ENCODE measurements around the gene HMGN4. TPM values are rescaled to one million over a fixed set of nuclear protein-coding genes. Genes with fewer than 3 reads are reported as not detected.

Gene HMGN4
- total RNA-seq, 1 experiment from 2014 or later = 29.6 TPM

DNA sequence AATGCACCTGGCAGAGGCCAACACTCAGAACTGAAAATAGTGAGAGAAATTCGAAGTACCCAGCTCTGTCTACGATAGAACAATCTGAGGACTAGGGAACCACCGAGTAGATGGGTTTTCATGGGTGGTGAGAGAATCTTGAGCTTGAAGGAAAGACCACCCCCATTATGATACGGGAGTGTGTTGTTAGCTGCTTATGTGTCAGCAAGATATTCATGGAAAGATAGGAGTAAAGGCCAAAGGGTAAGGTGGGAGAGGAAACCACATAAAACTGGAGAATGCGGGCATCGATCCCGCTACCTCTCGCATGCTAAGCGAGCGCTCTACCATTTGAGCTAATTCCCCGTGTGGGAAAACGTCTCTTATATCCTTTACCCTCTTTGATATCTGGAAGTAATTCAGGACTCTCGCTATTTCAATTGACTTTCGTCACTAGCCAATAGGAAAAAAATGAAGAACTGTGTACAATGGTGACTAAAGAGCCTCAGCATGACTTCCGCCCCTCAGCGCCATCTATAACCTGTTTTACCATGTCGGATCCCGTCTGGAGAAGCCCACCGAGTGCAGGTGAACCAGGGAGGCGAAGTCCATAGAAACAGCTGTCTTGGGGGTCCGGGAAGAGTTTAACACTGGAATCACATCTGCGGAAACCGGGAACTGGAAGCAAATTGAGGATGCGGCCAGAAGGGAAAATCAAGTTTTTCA is 33.6 kb downstream of the HMGN4 start:
- peaks cover 35% of the 10 kb centered on the region for H3K36me3 Mint-ChIP-seq (ENCODE audit: insufficient read depth, unreplicated experiment)
- no peaks in the 10 kb centered on the region for H3K9me3 Mint-ChIP-seq (ENCODE audit: unreplicated experiment)
- Histone ChIP-seq H3K4me1 (0 out of 2 replicates have a peak, but pooled peaks cover 5% of the 10 kb centered on the region), H3K36me3 (ENCODE audit: control insufficient read depth, insufficient read depth, low read length) (no peaks in the 10 kb centered on the region), H3K9me3 (no peaks in the 10 kb centered on the region), H3K27me3 (replicated peaks; ENCODE audit: control insufficient read depth, insufficient read depth, low read length) (no peaks in the 10 kb centered on the region), H3K4me3 (ENCODE audit: low read depth, low read length) (peak overlapping the region; percentile 47)
- POLR2A ChIA-PET = interaction anchor here (0.7 kb wide), 2 partner anchors 374 to 675 kb away, joined by 5 to 8 read pairs; no protein-coding TSS in a partner anchor
- H3K27ac Mint-ChIP-seq (ENCODE audit: unreplicated experiment) = peak overlapping the region; percentile 88
- intact Hi-C loops (cut with micrococcal nuclease; ENCODE audit: unreplicated experiment) = loop anchor here (1.0 kb wide), 1 partner anchor 25 kb away; the partner anchor contains the start of gene ABT1
- TF ChIP-seq, protein P1, sequence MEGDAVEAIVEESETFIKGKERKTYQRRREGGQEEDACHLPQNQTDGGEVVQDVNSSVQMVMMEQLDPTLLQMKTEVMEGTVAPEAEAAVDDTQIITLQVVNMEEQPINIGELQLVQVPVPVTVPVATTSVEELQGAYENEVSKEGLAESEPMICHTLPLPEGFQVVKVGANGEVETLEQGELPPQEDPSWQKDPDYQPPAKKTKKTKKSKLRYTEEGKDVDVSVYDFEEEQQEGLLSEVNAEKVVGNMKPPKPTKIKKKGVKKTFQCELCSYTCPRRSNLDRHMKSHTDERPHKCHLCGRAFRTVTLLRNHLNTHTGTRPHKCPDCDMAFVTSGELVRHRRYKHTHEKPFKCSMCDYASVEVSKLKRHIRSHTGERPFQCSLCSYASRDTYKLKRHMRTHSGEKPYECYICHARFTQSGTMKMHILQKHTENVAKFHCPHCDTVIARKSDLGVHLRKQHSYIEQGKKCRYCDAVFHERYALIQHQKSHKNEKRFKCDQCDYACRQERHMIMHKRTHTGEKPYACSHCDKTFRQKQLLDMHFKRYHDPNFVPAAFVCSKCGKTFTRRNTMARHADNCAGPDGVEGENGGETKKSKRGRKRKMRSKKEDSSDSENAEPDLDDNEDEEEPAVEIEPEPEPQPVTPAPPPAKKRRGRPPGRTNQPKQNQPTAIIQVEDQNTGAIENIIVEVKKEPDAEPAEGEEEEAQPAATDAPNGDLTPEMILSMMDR (IDR thresholded peaks at IDR 0.05; ENCODE audit: insufficient read depth in 1 of 2, low read depth in 1 of 2, low read length in 1 of 2, severe bottlenecking in 1 of 2, unreplicated experiment in 1 of 2) = no peak
- H3K4me1 Mint-ChIP-seq (ENCODE audit: low read depth, unreplicated experiment) = peaks cover 22% of the 10 kb centered on the region
- H3K27me3 Mint-ChIP-seq (ENCODE audit: insufficient read depth, unreplicated experiment) = peaks cover 9% of the 10 kb centered on the region
- TSS peak; percentile 98 for BruUV-seq (replicated peaks)
- CTCF ChIA-PET = interaction anchor here (0.6 to 3.4 kb wide), 7 partner anchors 15 to 1190 kb away, joined by 3 to 45 read pairs (median 6); partner anchors contain the start of gene HMGN4
- DNase-seq = peak; percentile 73 to 87
- H3K4me3 Mint-ChIP-seq (ENCODE audit: unreplicated experiment) = peak overlapping the region; percentile 80

GRCh38 chr6:26575494-26575939 is 37.4 kb downstream of the HMGN4 start:
- peaks cover 23% of the 10 kb centered on the region for H3K36me3 Mint-ChIP-seq (ENCODE audit: insufficient read depth, unreplicated experiment)
- peaks cover 5% of the 10 kb centered on the region for H3K27me3 Mint-ChIP-seq (ENCODE audit: insufficient read depth, unreplicated experiment)
- Histone ChIP-seq H3K4me1 (no peaks in the 10 kb centered on the region), H3K4me3 (ENCODE audit: low read depth, low read length) (no peak overlapping the region), H3K27me3 (replicated peaks; ENCODE audit: control insufficient read depth, insufficient read depth, low read length) (no peaks in the 10 kb centered on the region), H3K9me3 (peaks cover 8% of the 10 kb centered on the region; the same call in 1 of the 2 replicates), H3K36me3 (ENCODE audit: control insufficient read depth, insufficient read depth, low read length) (no peaks in the 10 kb centered on the region)
- POLR2A ChIA-PET = no interaction called here
- intact Hi-C loops (cut with micrococcal nuclease; ENCODE audit: unreplicated experiment) = no loop called here
- peaks cover 9% of the 10 kb centered on the region for H3K4me1 Mint-ChIP-seq (ENCODE audit: low read depth, unreplicated experiment)
- no TSS peak for BruUV-seq (replicated peaks)
- H3K4me3 Mint-ChIP-seq (ENCODE audit: unreplicated experiment) = no peak overlapping the region
- no peaks in the 10 kb centered on the region for H3K9me3 Mint-ChIP-seq (ENCODE audit: unreplicated experiment)
- no peak for DNase-seq
- CTCF ChIA-PET = interaction anchor here (2.3 kb wide), 1 partner anchor 20 kb away, joined by 6 read pairs; no protein-coding TSS in a partner anchor
- TF ChIP-seq, protein P1 (IDR thresholded peaks at IDR 0.05; ENCODE audit: insufficient read depth in 1 of 2, low read depth in 1 of 2, low read length in 1 of 2, severe bottlenecking in 1 of 2, unreplicated experiment in 1 of 2) = no peak
- no peak overlapping the region for H3K27ac Mint-ChIP-seq (ENCODE audit: unreplicated experiment)

- peaks cover 5% of the 10 kb centered on the region for H3K27me3 Mint-ChIP-seq (ENCODE audit: insufficient read depth, unreplicated experiment)
- TF ChIP-seq, protein P1 (IDR thresholded peaks at IDR 0.05; ENCODE audit: insufficient read depth in 1 of 2, low read depth in 1 of 2, low read length in 1 of 2, severe bottlenecking in 1 of 2, unreplicated experiment in 1 of 2) = no peak
- CTCF ChIA-PET = interaction anchor here (2.3 kb wide), 1 partner anchor 19 kb away, joined by 6 read pairs; no protein-coding TSS in a partner anchor
- DNase-seq = no peak
- Histone ChIP-seq H3K27me3 (replicated peaks; ENCODE audit: control insufficient read depth, insufficient read depth, low read length) (no peaks in the 10 kb centered on the region), H3K36me3 (ENCODE audit: control insufficient read depth, insufficient read depth, low read length) (no peaks in the 10 kb centered on the region), H3K4me1 (no peaks in the 10 kb centered on the region), H3K4me3 (ENCODE audit: low read depth, low read length) (no peak overlapping the region), H3K9me3 (peaks cover 8% of the 10 kb centered on the region; the same call in 1 of the 2 replicates)
- H3K4me1 Mint-ChIP-seq (ENCODE audit: low read depth, unreplicated experiment) = peaks cover 7% of the 10 kb centered on the region
- no peaks in the 10 kb centered on the region for H3K9me3 Mint-ChIP-seq (ENCODE audit: unreplicated experiment)
- H3K27ac Mint-ChIP-seq (ENCODE audit: unreplicated experiment) = no peak overlapping the region
- intact Hi-C loops (cut with micrococcal nuclease; ENCODE audit: unreplicated experiment) = no loop called here
- POLR2A ChIA-PET = no interaction called here
- no peak overlapping the region for H3K4me3 Mint-ChIP-seq (ENCODE audit: unreplicated experiment)
- BruUV-seq (replicated peaks) = no TSS peak
- H3K36me3 Mint-ChIP-seq (ENCODE audit: insufficient read depth, unreplicated experiment) = peaks cover 21% of the 10 kb centered on the region
Observed at GRCh38 chr6:26576407-26576843, 38.3 kb downstream of the HMGN4 start.
